ENCODE data around the gene CD72.
"Not testable (repeated sequence)": the region's sequence is repeated elsewhere in the genome, so short reads cannot be mapped to it uniquely, and the experiment has no call there.

The CD72 gene

DNA sequence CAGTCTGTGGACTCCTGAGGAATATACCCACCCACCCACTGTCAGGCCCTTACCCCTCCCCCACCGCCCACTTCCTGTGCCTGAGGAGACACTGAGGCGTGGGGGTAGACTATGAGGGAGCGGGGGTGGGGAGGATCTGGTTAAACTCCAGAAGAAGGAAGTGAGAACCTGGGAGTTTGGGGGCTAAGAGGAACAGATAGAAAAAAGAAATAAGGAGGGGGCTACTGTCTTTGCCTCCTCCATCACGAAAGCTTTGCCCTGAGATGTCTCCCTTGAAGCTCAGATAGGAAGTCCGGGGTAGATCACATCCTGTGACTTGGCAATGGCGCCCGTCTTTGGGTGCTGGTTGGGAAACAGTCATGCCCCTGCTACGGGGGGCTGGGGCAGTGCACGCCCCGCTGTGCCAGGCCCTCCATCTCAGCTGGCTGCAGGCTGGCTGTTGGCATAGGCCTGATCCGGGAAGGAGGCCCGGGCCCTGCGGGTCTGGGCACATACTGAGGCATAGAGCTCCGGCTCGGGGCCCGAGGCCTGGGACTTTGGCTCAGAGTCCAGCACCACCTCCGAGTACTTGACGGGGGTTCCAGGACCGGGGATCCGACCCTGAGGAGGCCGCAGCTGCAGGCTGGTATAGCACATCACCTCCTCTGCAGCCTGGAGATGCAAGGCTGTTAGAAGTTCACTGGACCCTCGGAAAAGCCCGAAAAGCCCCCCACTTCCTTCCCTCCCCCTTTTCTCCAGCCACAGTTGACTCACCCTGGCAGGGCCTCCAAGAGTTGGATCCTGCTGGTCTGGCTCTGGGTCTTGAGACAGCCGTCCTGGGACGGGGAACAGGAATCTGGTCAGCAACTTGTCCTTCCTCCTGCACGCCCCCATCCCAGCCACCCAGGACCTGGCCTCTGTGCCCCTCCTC lies 31.5 kb upstream of the CD72 start:
- no peak for DNase-seq

GRCh38 chr9:35646533-35647265 lies 28.5 kb upstream of the CD72 start:
- DNase-seq, result peak; percentile 95

- DNase-seq, result peak; percentile 83
Measured at GRCh38 chr9:35646153-35646532, 27.9 kb upstream of the CD72 start.

DNA sequence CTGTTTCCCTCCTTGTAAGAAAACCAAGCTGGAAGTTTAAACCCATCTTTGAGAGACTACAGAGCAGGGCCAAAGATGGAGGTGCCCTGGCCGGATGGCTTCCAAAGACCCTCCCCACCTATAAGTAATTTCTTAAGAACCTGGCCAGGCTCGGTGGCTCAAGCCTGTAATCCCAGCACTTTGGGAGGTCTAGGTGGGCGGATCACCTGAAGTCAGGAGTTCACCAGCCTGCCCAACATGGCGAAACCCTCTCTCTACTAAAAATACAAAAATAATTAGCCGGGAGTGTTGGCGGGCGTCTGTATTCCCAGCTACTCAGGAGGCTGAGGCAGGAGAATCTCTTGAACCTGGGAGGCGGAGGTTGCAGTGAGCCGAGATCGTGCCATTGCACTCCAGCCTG lies 27.5 kb upstream of the CD72 start:
- DNase-seq, result not testable (repeated sequence)

- DNase-seq, result no peak
Measured at GRCh38 chr9:35643046-35643445, 24.8 kb upstream of the CD72 start.

- DNase-seq, result not testable (repeated sequence)
Measured at GRCh38 chr9:35641478-35641877, 23.3 kb upstream of the CD72 start.

- DNase-seq, result not testable (repeated sequence)
Measured at GRCh38 chr9:35640431-35640830, 22.2 kb upstream of the CD72 start.

GRCh38 chr9:35639631-35640030 lies 21.4 kb upstream of the CD72 start:
- no peak for DNase-seq

GRCh38 chr9:35639225-35639624 lies 21.0 kb upstream of the CD72 start:
- not testable (repeated sequence) for DNase-seq

DNA sequence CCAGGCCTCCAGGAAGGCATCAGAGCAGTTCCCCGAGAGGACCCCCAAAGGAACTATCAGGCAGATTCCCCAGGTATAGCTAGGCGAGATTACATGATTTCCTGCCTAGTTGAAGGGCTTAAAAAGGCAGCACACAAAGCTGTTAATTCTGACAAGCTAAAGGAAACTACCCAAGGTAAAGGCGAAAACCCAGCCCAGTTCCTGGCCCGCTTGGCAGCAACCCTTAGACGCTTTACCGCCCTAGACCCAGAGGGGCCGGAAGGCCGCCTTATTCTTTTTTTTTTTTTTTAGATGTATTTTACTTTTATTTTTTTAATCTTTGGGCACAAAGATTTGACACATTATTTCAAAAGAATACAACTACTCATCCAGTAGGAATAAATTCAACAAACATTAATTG lies 20.5 kb upstream of the CD72 start:
- not testable (repeated sequence) for DNase-seq

DNA sequence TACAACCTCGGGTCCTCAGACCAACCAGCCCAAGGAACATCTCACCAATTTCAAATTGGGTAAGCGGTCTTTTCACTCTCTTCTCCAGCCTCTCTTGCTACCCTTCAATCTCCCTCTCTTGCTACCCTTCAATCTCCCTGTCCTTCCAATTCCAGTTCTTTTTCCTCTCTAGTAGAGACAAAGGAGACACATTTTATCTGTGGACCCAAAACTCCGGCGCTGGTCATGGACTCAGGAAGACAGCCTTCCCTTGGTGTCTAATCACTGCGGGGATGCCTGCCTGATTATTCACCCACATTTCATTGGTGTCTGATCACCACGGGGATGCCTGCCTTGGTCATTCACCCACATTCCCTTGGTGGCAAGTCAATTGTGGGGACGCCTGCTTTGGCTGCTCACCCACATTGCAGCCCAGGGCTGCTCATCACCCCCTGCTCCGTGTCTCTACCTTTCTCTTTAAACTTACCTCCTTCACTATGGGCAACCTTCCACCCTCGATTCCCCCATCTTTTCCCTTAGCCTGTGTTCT lies 19.3 kb upstream of the CD72 start:
- DNase-seq, result not testable (repeated sequence)

GRCh38 chr9:35636877-35637246 lies 18.6 kb upstream of the CD72 start:
- DNase-seq, result not testable (repeated sequence)

DNA sequence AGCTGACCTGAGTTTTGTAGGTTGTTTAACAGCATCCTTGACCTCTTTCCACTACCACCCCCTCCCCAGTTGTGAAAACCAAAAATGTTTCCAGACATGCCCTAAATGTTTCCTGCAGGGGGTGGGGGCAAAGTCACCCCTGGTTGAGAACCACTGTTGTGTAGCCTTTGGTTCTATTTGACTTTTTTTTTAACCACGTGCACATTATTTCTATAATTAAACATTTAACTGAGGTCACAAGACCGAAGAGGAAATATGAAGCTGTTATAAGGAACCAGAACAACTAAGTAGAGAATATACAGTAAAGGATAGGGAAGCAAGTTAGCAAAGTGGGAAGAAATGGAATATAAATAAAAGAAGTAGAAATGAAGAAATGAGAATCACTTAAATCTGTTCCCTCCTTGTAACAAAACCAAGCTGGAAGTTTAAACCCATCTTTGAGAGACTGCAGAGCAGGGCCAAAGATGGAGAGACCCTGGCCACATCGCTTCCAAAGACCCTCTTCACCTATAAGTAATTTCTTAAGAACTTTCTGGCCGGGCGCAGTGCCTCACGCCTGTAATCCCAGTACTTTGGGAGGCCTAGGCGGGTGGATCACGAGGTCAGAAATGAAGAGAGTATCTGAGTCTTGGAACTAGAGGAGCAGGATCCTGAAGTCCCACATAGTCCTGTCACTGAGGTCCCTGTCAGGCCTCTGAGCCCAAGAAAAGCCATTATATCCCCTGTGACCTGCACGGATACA lies 18.1 kb upstream of the CD72 start:
- DNase-seq, result no peak

- DNase-seq, result no peak
Measured at GRCh38 chr9:35635730-35636129, 17.5 kb upstream of the CD72 start.

- DNase-seq, result no peak
Measured at GRCh38 chr9:35629597-35629996, 11.4 kb upstream of the CD72 start.

DNA sequence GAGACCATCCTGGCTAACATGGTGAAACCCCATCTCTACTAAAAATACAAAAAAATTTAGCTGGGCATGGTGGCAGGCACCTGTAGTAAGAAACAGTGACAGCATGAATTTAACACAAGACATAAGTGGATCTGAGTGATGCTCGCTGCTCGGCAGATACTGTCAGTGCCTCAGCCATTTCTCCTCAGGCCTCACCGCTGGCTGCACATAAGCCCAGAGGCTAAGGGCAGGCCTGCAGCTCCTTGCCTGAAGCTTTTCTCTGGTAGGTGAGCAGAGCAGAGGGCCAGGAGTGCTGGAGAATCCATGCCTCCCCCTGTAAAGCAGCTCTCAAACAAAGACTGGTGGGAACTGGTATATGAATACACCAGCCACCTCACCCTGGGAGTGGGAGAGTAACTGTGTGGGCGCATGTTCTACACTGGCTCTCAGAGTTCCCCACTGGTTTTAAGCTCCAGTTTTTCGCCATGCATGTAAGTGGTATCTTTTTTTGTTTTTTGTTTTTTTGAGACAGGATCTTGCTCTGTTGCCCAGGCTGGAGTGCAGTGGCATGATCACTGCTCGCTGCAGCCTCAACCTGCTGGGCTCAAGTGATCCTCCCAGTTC lies 10.3 kb upstream of the CD72 start:
- no peak for DNase-seq

DNA sequence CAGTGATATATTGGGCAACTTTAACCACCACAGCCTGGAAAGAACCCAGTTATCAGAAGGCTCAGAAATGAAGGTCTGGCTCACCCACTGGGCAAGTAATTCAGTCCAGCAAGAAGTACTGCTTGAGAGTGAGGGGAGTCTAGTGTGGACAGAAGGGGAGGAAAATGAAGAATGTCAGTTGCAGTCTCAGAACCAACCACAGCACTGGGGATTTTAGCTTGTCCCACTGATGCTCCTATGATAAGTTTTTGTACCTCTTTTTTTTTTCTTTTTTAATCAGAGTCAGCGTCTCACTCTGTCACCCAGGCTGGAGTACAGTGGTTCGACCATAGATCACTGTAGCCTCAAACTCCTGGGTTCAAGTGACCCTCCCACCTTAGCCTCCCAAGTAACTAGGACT lies 9.4 kb upstream of the CD72 start:
- DNase-seq, result no peak

DNA sequence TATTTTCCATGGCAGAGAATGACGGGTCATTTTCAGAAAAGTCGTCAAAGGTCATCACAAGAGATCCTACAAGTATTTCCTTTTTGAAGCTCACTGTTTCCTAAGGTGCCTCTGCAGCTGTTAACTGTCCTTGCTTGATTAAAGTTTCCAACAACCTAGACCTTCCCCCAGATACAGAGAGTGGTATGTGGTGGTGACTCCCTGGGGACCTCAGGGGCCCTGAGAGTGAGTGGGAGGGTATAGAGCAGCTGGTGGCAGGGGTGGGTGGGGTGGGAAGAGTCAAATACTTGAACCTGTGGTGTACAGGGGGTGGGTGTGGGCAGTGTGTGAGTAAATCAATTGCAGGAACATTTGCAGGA lies 1.6 kb upstream of the CD72 start:
- no peak for DNase-seq

DNA sequence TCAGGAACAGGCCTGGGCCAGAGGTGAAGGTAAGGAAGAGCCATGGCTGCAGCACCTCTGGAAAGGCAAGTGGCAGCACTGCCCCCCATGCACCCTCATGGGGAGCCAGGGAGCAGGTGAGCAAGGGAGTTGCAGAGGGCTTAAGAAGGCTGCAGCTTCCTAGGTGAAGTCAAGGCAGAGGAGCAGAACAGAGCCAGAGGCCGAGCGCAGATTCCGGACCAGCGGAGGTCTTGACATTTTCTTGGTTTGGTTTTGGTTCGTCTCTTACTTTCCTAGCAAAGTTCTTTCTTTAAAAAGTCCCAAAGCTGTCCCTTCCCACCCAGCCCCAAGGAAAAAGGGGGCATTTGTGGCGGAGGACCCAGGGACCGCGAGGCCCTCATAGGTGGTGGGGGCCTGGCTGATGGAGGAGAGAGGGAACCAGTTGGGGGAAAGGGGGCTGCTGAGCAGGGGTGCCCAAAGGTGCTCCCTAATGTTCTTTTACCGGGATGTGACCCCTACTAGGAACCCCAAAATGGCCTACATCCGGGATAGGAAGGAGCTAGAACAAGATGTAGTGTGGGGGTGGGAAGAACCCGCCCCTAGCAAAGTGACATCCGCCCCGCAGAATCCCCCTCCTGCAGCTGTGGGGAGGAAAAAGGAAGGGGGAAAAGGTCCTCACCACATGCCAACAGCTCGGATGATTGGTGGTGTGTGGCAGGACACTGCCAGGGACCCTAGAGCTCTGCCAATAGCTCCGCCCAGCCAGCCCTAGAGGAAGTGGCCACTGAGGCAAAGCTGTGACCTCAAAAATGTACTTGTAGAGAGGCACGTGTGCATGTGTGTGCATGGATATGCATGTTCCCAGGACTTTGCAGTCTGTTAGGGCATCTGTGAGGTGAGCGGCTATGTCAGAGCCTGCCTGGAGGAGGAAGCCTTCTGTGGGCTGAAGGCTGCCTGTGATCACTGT lies 914 bp upstream of the CD72 start:
- no peak for DNase-seq

GRCh38 chr9:35617548-35617947 lies 665 bp downstream of the CD72 start:
- no peak for DNase-seq

GRCh38 chr9:35616681-35617459 lies 1.3 kb downstream of the CD72 start:
- peak; percentile 79 for DNase-seq

All from islet precursor cell (in vitro differentiated cells).